Retinal pigment epithelial cell (primary cell): Measurements from ENCODE around the gene POLH.
"Not testable (repeated sequence)": the region's sequence is repeated elsewhere in the genome, so short reads cannot be mapped to it uniquely, and the experiment has no call there.

Source experiments
- DNase-seq: peaks from one replicate; pipeline ENCODE4 v3.0.0-alpha.2; 2010; ENCODE audit warnings: low read depth
- H3K4me3 ChIP-seq: 2 replicates; pipeline ENCODE4 v1.5.1; 2011; ENCODE audit warnings: mild to moderate bottlenecking, low read length, control low read depth, moderate library complexity
- CTCF ChIP-seq: conservative IDR thresholded peaks from 2 replicates; pipeline ENCODE4 v1.5.1; 2011; ENCODE audit warnings: low read depth, low read length, control low read depth, inconsistent platforms

The POLH gene

GRCh38 chr6:43647613-43648012 is 71.6 kb downstream of the POLH start:
- H3K4me3 ChIP-seq, result no peak overlapping the region
- no peak for DNase-seq
- TF ChIP-seq CTCF, result no peak

- DNase-seq, result no peak
- H3K4me3 ChIP-seq, result no peak overlapping the region
- TF ChIP-seq CTCF, result no peak
These were observed 72.3 kb downstream of the POLH start for GRCh38 chr6:43648248-43648647.

DNA sequence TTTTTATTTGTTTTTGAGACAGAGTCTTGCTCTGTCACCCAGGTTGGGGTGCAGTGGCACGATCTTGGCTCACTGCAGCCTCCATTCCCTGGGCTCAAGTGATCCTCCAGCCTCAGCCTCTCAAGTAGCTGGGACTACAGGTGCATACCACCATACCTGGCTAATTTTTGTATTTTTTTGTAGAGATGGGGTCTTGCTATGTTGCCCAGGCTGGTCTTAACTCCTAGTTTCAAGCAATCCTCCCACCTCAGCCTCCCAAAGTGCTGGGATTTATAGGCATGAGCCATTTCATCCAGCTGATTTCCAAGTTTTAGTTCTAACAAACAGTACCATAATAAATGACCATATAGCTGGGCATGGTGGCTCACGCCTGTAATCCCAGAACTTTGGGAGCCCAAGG is 76.8 kb downstream of the POLH start:
- DNase-seq, H3K4me3 ChIP-seq: not testable (repeated sequence)

DNA sequence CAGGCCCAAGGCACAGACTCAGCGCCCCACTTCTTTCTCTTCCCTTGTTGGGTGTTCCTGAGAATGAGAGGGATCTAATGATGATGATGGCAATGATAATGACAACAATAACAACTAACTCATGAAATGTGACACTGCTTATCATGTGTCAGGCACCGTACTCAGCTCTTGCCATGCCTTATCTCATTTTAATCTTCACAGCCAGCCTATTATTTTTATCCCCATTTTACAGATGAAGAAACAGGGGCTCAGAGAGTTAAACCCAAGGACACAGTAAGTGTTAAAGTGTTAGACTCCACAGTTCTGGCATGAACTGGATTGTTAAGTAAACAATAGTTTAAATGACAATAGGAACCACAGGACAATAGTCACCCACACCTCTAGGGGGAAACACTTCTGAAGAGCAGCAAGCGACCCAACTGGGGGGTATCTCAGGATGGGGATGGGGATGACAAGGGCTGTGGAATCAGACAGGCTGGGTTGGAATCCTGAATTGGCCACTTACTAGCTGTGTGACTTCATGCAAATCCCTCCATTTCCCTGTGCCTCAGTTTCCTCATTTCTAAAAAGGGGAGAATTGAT is 81.3 kb downstream of the POLH start:
- H3K4me3 ChIP-seq, result no peak overlapping the region
- no peak for DNase-seq
- no peak for TF ChIP-seq CTCF

GRCh38 chr6:43658161-43658560 is 82.2 kb downstream of the POLH start:
- TF ChIP-seq CTCF, result no peak

DNA sequence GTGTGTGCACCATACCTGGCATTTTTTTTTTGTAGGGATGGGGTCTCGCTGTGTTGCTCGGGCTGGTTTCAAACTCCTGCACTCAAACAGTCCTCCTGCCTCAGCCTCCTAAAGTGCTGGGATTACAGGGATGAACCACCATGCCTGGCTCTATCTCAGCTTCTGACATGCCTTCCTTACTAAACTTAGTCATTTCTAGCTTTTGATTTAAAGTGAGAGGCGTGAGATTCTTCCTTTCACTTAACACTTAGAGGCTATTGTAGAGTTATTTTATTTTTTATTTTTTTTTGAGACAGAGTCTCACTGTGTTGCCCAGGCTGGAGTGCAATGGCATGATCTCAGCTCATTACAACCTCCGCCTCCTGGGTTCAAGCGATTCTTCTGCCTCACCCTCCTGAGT is 87.0 kb downstream of the POLH start:
- not testable (repeated sequence) for DNase-seq, H3K4me3 ChIP-seq

More at GRCh38 chr6:43658161-43658560, 82.2 kb downstream of the POLH start:
- H3K4me3 ChIP-seq, result no peak overlapping the region
- DNase-seq, result no peak
